Nephron (organoid): Measurements from ENCODE around the gene KLHL30.
A peak's percentile ranks its signal among the peaks of the same experiment; 100 is the strongest.

Source experiments
- H3K27ac Mint-ChIP-seq, 3 experiments: 2 replicates each; pipeline ENCODE4 v1.8.0; 2020; ENCODE audit warnings: mixed read lengths in 3 of 3, mild to moderate bottlenecking in 2 of 3, moderate library complexity in 1 of 3
- H3K27me3 Mint-ChIP-seq: 2 replicates; pipeline ENCODE4 v1.8.0; 2021; ENCODE audit warnings: low read depth, mild to moderate bottlenecking, moderate library complexity, mixed read lengths
- H3K36me3 Mint-ChIP-seq: 2 replicates; pipeline ENCODE4 v1.8.0; 2020; ENCODE audit warnings: low read depth, mixed read lengths
- H3K4me1 Mint-ChIP-seq: 2 replicates; pipeline ENCODE4 v1.8.0; 2020; ENCODE audit warnings: mixed read lengths
- H3K4me3 Mint-ChIP-seq, 3 experiments: 2 replicates each; pipeline ENCODE4 v1.8.0; 2020; ENCODE audit warnings: mild to moderate bottlenecking in 3 of 3, mixed read lengths in 3 of 3, moderate library complexity in 2 of 3
- H3K9me3 Mint-ChIP-seq: 2 replicates; pipeline ENCODE4 v1.8.0; 2020; ENCODE audit warnings: mixed read lengths
- CTCF ChIP-seq, 3 experiments: fragments of 200-600 bp; sonication (generic); IDR thresholded peaks; one replicate each; pipeline ENCODE4 v1.5.0; 2021; ENCODE audit warnings: antibody characterized with exemption in 3 of 3; ENCODE audit not compliant: unreplicated experiment in 3 of 3

KLHL30 gene

GRCh38 chr2:238142382-238143205, 4.1 kb downstream of the KLHL30 start:
- TF ChIP-seq CTCF (IDR thresholded peaks at IDR 0.05; ENCODE audit: unreplicated experiment in 3 of 3): no peak
- no peak overlapping the region for H3K27ac Mint-ChIP-seq
- no peaks in the 10 kb centered on the region for H3K9me3 Mint-ChIP-seq
- peak overlapping the region in 2 of 3 experiments; percentile 19 to 69 for H3K4me3 Mint-ChIP-seq
- H3K4me1 Mint-ChIP-seq: peaks cover 23% of the 10 kb centered on the region
- H3K27me3 Mint-ChIP-seq: no peaks in the 10 kb centered on the region
- H3K36me3 Mint-ChIP-seq: no peaks in the 10 kb centered on the region

DNA sequence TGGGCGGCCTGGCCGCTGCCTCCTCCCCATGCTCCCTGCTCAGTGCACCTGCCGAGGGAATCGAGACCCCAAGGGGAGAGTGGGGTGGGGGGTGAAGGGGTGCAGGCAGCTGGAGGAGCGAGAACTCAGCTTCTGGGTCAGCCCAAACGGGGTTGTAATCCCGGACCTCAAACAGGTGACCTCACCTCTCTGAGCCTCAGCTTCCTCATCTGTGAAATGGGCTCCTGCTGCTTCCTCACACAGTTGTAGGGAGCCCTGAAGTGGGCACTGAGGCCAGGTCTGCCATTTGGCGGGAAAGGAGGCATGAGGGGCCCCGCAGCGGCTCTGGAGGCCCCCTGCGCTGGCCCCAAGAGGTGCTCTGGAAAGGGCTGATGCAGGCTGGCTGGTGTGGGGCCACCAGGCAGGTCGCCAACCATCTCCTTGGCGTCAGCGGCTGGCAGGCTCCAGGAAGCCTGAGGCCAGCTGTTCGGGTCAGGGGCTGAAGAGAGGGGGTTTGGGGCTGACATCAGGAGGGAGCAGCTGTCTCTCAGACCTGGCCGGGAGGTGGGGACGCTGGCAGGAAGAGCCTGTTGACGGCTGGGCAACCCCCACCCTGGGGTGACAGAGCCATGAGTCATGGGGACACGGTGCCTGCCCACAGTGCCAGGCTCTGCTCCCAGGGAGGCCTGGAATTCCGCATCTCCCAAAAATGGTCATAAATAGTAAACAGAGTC, 4.9 kb downstream of the KLHL30 start:
- Mint-ChIP-seq H3K36me3 (no peaks in the 10 kb centered on the region), H3K27me3 (no peaks in the 10 kb centered on the region), H3K9me3 (no peaks in the 10 kb centered on the region), H3K4me1 (peaks cover 18% of the 10 kb centered on the region), H3K27ac (no peak overlapping the region), H3K4me3 (peak overlapping the region in 1 of 3 experiments; percentile 21)
- TF ChIP-seq CTCF (IDR thresholded peaks at IDR 0.05; ENCODE audit: unreplicated experiment in 3 of 3): no peak

GRCh38 chr2:238144262-238144661, 5.8 kb downstream of the KLHL30 start:
- H3K27ac Mint-ChIP-seq: no peak overlapping the region
- H3K36me3 Mint-ChIP-seq: no peaks in the 10 kb centered on the region
- no peaks in the 10 kb centered on the region for H3K27me3 Mint-ChIP-seq
- no peaks in the 10 kb centered on the region for H3K9me3 Mint-ChIP-seq
- no peak overlapping the region for H3K4me3 Mint-ChIP-seq
- peaks cover 18% of the 10 kb centered on the region for H3K4me1 Mint-ChIP-seq
- no peak for TF ChIP-seq CTCF (IDR thresholded peaks at IDR 0.05; ENCODE audit: unreplicated experiment in 3 of 3)

- H3K4me1 Mint-ChIP-seq: peaks cover 18% of the 10 kb centered on the region
- H3K4me3 Mint-ChIP-seq: no peak overlapping the region
- H3K27ac Mint-ChIP-seq: peak overlapping the region in 1 of 3 experiments; percentile 43
- TF ChIP-seq CTCF (IDR thresholded peaks at IDR 0.05; ENCODE audit: unreplicated experiment in 3 of 3): no peak
- H3K9me3 Mint-ChIP-seq: no peaks in the 10 kb centered on the region
- H3K27me3 Mint-ChIP-seq: no peaks in the 10 kb centered on the region
- no peaks in the 10 kb centered on the region for H3K36me3 Mint-ChIP-seq
Measured at GRCh38 chr2:238145046-238145445, 6.6 kb downstream of the KLHL30 start.

DNA sequence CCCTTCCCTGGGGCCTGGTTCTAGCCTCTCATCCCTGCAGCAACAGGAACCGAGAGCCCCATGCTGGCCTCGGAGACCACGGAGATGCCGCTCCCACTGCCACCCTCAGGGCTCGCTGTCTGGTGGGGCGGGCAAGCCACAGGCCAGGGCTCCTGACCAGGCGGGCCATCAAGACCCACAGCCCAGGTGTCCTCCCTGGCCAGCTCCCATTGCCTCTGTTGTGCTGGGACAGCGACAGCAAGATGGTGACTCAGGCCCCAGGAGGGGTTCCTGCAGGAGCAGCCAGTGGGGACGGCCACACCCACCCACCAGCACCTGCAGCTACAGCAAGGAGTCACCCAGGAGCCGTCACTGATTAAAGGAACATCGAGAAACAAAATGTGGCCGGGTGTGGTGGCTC, 7.4 kb downstream of the KLHL30 start:
- no peak overlapping the region for H3K4me3 Mint-ChIP-seq
- H3K36me3 Mint-ChIP-seq: no peaks in the 10 kb centered on the region
- H3K27ac Mint-ChIP-seq: no peak overlapping the region
- no peaks in the 10 kb centered on the region for H3K27me3 Mint-ChIP-seq
- no peaks in the 10 kb centered on the region for H3K9me3 Mint-ChIP-seq
- H3K4me1 Mint-ChIP-seq: peaks cover 18% of the 10 kb centered on the region
- TF ChIP-seq CTCF (IDR thresholded peaks at IDR 0.05; ENCODE audit: unreplicated experiment in 3 of 3): no peak
